HAP-1 (cell line): Measurements from ENCODE around the gene LHX2.
A peak's percentile ranks its signal among the peaks of the same experiment; 100 is the strongest.

Experiments
- DNase-seq, 2 experiments: peaks; one replicate each; pipeline ENCODE4 v3.0.0-alpha.2; 2016 to 2020; ENCODE audit warnings: low spot score in 2 of 2
- H3K27me3 ChIP-seq: fragments of 250-450 bp; sonication (Bioruptor Pico); 2 replicates; pipeline ENCODE4 v1.5.1; 2020; ENCODE audit warnings: low read depth, mild to moderate bottlenecking, moderate library complexity
- H3K36me3 ChIP-seq: fragments of 250-450 bp; sonication (Bioruptor Pico); replicated peaks from 2 replicates; pipeline ENCODE4 v1.5.1; 2020; ENCODE audit warnings: mild to moderate bottlenecking
- H3K4me1 ChIP-seq: fragments of 250-450 bp; sonication (Bioruptor Pico); 2 replicates; pipeline ENCODE4 v1.5.1; 2020; ENCODE audit warnings: mild to moderate bottlenecking
- H3K4me3 ChIP-seq: fragments of 250-450 bp; sonication (Bioruptor Pico); 2 replicates; pipeline ENCODE4 v1.5.1; 2020; ENCODE audit warnings: mild to moderate bottlenecking, moderate library complexity
- H3K9me3 ChIP-seq: fragments of 250-450 bp; sonication (Bioruptor Pico); 2 replicates; pipeline ENCODE4 v1.5.1; 2020; ENCODE audit warnings: mild to moderate bottlenecking, moderate library complexity
- in situ Hi-C: fragments of 300-500 bp; cut with MboI; formaldehyde crosslinking; loops from 3 replicates; pipeline ENCODE4 v1.14.3; 2020; ENCODE audit warnings: low sequenced_read_pairs, inconsistent platforms, mixed read lengths

Gene LHX2

GRCh38 chr9:124012368-124013301, 1.1 kb downstream of the LHX2 start:
- H3K4me1 ChIP-seq: peaks cover 25% of the 10 kb centered on the region
- H3K36me3 ChIP-seq: peaks cover 12% of the 10 kb centered on the region; the same call in 1 of the 2 replicates
- in situ Hi-C loops: no loop called here
- H3K4me3 ChIP-seq: peak overlapping the region; percentile 60
- H3K27me3 ChIP-seq: peaks cover 20% of the 10 kb centered on the region
- DNase-seq: peak in 1 of 2 experiments; percentile 49
- H3K9me3 ChIP-seq: no peaks in the 10 kb centered on the region

GRCh38 chr9:124013309-124014210, 2.0 kb downstream of the LHX2 start:
- H3K36me3 ChIP-seq: peaks cover 12% of the 10 kb centered on the region; the same call in 1 of the 2 replicates
- no peak for DNase-seq
- H3K4me3 ChIP-seq: peak overlapping the region; percentile 60
- H3K27me3 ChIP-seq: peaks cover 11% of the 10 kb centered on the region
- H3K9me3 ChIP-seq: no peaks in the 10 kb centered on the region
- in situ Hi-C loops: no loop called here
- H3K4me1 ChIP-seq: peaks cover 26% of the 10 kb centered on the region

- in situ Hi-C loops: no loop called here
- Histone ChIP-seq H3K36me3 (peaks cover 12% of the 10 kb centered on the region; the same call in 1 of the 2 replicates), H3K4me1 (peaks cover 22% of the 10 kb centered on the region), H3K4me3 (no peak overlapping the region), H3K9me3 (no peaks in the 10 kb centered on the region), H3K27me3 (peaks cover 3% of the 10 kb centered on the region; the same call in 1 of the 2 replicates)
- DNase-seq: no peak
Observed at GRCh38 chr9:124014211-124014955, 2.8 kb downstream of the LHX2 start.

DNA sequence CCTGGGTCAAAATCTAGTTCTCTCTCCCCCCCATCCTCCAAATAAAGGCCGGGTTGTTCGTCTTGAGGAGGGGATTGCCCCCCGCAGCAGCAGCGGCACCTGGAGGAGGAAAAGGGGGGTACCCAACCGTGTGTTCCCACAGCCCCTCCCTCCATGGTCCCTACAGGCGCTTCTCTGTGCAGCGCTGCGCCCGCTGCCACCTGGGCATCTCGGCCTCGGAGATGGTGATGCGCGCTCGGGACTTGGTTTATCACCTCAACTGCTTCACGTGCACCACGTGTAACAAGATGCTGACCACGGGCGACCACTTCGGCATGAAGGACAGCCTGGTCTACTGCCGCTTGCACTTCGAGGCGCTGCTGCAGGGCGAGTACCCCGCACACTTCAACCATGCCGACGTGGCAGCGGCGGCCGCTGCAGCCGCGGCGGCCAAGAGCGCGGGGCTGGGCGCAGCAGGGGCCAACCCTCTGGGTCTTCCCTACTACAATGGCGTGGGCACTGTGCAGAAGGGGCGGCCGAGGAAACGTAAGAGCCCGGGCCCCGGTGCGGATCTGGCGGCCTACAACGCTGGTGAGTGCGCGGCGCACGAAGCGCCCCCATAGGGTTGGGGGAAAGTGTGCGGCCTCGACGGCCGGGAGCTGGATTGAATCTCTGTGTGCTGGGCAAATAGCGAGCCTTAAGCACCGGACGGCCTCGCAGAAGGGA, 3.5 kb downstream of the LHX2 start:
- Histone ChIP-seq H3K27me3 (no peaks in the 10 kb centered on the region), H3K4me3 (no peak overlapping the region), H3K4me1 (peaks cover 22% of the 10 kb centered on the region), H3K36me3 (peaks cover 12% of the 10 kb centered on the region; the same call in 1 of the 2 replicates), H3K9me3 (no peaks in the 10 kb centered on the region)
- DNase-seq: no peak
- in situ Hi-C loops: no loop called here

GRCh38 chr9:124015661-124016131, 4.1 kb downstream of the LHX2 start:
- DNase-seq: no peak
- peaks cover 12% of the 10 kb centered on the region; the same call in 1 of the 2 replicates for H3K36me3 ChIP-seq
- H3K9me3 ChIP-seq: no peaks in the 10 kb centered on the region
- H3K4me3 ChIP-seq: no peak overlapping the region
- H3K27me3 ChIP-seq: no peaks in the 10 kb centered on the region
- peaks cover 20% of the 10 kb centered on the region for H3K4me1 ChIP-seq
- in situ Hi-C loops: no loop called here

GRCh38 chr9:124016175-124017050, 4.8 kb downstream of the LHX2 start:
- no peaks in the 10 kb centered on the region for H3K9me3 ChIP-seq
- no peaks in the 10 kb centered on the region for H3K27me3 ChIP-seq
- H3K36me3 ChIP-seq: peaks cover 17% of the 10 kb centered on the region
- in situ Hi-C loops: no loop called here
- no peak for DNase-seq
- peak overlapping the region; percentile 32 for H3K4me3 ChIP-seq
- peaks cover 16% of the 10 kb centered on the region for H3K4me1 ChIP-seq

- Histone ChIP-seq H3K27me3 (no peaks in the 10 kb centered on the region), H3K4me1 (peaks cover 16% of the 10 kb centered on the region), H3K4me3 (peak overlapping the region; percentile 32), H3K36me3 (peaks cover 21% of the 10 kb centered on the region), H3K9me3 (no peaks in the 10 kb centered on the region)
- no peak for DNase-seq
- in situ Hi-C loops: no loop called here
Observed at GRCh38 chr9:124017051-124017928, 5.7 kb downstream of the LHX2 start.

- H3K4me1 ChIP-seq: peaks cover 16% of the 10 kb centered on the region
- peaks cover 25% of the 10 kb centered on the region for H3K36me3 ChIP-seq
- DNase-seq: peak; percentile 59
- H3K9me3 ChIP-seq: no peaks in the 10 kb centered on the region
- peak overlapping the region; percentile 32 for H3K4me3 ChIP-seq
- in situ Hi-C loops: no loop called here
- no peaks in the 10 kb centered on the region for H3K27me3 ChIP-seq
Observed at GRCh38 chr9:124017929-124018729, 6.6 kb downstream of the LHX2 start.

DNA sequence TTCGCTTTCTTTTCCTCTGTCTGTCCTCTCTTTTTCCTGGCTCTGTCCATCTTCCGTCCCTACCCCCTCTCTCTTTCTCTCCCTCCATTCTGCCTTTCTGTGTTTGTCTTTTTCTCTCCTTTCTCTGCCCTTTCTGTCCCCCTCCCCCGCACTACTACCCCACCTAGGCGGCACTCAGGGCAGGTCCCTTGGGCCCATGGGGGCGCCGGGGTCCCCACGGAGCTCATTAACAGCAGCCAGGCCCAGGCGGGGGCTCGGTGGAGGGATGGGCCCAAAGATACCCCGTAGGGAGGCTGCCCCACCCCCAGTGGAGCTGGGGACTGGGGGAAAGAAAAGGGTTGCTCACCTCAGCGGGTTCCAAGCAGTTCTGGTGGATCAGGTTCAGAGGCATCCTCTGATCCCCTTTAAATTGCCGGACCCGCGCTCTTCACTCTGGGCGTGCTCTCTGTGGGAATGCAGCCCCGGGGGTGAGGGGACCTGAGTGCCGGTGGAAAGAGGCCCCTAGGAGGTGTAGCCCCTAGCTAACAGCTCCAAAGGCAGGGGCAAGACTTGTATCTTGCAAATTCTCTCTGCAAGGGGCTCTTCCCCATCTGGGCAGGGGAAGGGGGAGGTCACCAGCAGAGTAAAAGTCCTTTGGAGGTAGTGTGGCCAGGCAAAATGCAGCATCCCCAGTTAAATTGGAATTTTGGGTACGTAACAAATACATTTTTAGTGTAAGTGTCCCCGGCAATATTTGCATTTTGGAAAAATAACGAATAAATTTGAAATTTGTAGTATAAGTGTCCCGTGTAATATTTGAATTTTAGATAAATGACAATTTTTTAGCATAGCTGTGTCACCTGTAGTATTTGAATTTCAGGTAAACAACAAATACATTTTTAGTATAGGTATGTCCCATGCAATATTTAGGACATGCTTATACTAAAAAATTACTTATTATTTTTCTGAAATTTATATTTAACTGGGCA, 7.4 kb downstream of the LHX2 start:
- peak overlapping the region; percentile 32 for H3K4me3 ChIP-seq
- in situ Hi-C loops: no loop called here
- no peaks in the 10 kb centered on the region for H3K27me3 ChIP-seq
- H3K9me3 ChIP-seq: no peaks in the 10 kb centered on the region
- peaks cover 16% of the 10 kb centered on the region for H3K4me1 ChIP-seq
- peaks cover 31% of the 10 kb centered on the region for H3K36me3 ChIP-seq
- DNase-seq: no peak
